Neutrophil (primary cell): ENCODE data around the gene TULP4.

ENCODE experiments used
- H3K27ac ChIP-seq: fragments of 200-600 bp; sonication (generic); 2 replicates; pipeline ENCODE4 v1.5.1; 2016; ENCODE audit warnings: mild to moderate bottlenecking, moderate library complexity
- H3K27me3 ChIP-seq: fragments of 200-600 bp; sonication (generic); 2 replicates; pipeline ENCODE4 v1.6.0; 2016; ENCODE audit warnings: mild to moderate bottlenecking
- H3K36me3 ChIP-seq: fragments of 200-600 bp; sonication (generic); 2 replicates; pipeline ENCODE4 v1.5.1; 2017
- H3K4me1 ChIP-seq, 2 experiments: fragments of 200-600 bp in 1 of 2; sonication (generic) in 1 of 2; 1 replicate in 1 of 2; 2 replicates in 1 of 2; pipeline versions ENCODE4 v1.5.1 to v1.6.1; 2013 to 2016; ENCODE audit warnings: low read depth in 1 of 2, low read length in 1 of 2, mild to moderate bottlenecking in 1 of 2, moderate library complexity in 1 of 2; ENCODE audit not compliant: control insufficient read depth in 1 of 2, insufficient read depth in 1 of 2
- H3K4me3 ChIP-seq, 2 experiments: fragments of 200-600 bp in 1 of 2; sonication (generic) in 1 of 2; 1 replicate in 1 of 2; 2 replicates in 1 of 2; pipeline ENCODE4 v1.5.1; 2013 to 2016; ENCODE audit warnings: low read depth in 1 of 2, low read length in 1 of 2, mild to moderate bottlenecking in 1 of 2, moderate library complexity in 1 of 2
- H3K9me3 ChIP-seq: fragments of 200-600 bp; sonication (generic); 2 replicates; pipeline ENCODE4 v1.5.1; 2016
- TF ChIP-seq, protein P1 (sequence below): fragments of 200-600 bp; sonication (generic); IDR thresholded peaks from 2 replicates; pipeline ENCODE4 v1.5.1; 2016; ENCODE audit warnings: antibody characterized with exemption

TULP4 gene

DNA sequence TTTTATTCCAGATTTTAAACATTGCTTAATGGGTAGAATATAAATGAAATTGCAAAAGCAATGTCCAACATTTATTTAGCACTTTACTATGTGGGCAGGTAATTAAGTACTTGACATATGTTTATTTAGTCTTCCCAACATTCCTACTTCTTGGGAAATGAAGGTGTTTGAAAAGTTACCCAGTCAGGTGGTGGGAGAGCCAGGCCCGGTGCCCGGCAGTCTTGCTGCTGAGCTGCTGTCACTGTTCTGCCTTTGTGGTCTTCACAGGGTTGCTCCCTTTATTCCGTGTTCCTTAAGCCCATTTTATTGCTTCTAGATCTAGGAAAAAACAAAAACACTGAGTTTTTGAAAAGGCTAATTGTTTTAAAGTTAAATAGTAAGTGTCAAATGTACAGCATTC is 42.6 kb upstream of the TULP4 start:
- H3K9me3 ChIP-seq = no peaks in the 10 kb centered on the region
- H3K27ac ChIP-seq = no peak overlapping the region
- TF ChIP-seq, protein P1, sequence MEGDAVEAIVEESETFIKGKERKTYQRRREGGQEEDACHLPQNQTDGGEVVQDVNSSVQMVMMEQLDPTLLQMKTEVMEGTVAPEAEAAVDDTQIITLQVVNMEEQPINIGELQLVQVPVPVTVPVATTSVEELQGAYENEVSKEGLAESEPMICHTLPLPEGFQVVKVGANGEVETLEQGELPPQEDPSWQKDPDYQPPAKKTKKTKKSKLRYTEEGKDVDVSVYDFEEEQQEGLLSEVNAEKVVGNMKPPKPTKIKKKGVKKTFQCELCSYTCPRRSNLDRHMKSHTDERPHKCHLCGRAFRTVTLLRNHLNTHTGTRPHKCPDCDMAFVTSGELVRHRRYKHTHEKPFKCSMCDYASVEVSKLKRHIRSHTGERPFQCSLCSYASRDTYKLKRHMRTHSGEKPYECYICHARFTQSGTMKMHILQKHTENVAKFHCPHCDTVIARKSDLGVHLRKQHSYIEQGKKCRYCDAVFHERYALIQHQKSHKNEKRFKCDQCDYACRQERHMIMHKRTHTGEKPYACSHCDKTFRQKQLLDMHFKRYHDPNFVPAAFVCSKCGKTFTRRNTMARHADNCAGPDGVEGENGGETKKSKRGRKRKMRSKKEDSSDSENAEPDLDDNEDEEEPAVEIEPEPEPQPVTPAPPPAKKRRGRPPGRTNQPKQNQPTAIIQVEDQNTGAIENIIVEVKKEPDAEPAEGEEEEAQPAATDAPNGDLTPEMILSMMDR = no peak
- H3K4me3 ChIP-seq = no peak overlapping the region
- H3K27me3 ChIP-seq = no peaks in the 10 kb centered on the region
- no peaks in the 10 kb centered on the region for H3K4me1 ChIP-seq
- H3K36me3 ChIP-seq = no peaks in the 10 kb centered on the region

DNA sequence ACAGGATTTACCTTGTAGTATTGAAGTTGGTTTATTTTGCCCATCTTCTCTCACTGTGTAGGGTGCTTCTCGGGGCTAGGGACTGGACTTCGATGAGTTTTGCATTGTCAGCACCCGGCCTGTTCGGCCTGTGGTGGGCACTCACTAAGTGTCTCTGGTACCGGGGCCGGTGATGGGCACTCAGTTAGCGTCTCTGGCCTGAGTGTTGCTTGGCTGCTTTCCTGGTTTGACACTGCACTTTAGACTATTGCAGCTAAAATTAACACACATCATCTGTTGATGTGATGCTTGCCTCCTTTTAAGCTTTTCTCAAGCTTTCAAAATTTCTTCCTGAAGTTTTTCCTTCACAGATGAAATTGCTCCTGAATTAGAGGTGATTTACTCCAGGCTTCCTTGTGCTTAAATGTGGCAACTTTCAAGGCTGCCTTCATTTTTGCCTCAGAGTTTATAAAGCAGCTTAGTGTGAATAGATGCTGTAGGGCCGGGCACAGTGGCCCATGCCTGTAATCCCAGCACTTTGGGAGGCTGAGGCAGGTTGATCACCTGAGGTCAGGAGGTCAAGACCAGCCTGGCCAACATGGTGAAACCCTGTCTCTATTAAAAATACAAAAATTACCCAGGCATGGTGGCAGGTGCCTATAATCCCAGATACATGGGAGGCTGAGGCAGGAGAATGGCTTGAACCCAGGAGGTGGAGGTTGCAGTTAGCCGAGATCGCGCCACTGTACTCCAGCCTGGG is 41.7 kb upstream of the TULP4 start:
- TF ChIP-seq, protein P1 = no peak
- no peaks in the 10 kb centered on the region for H3K36me3 ChIP-seq
- H3K9me3 ChIP-seq = no peaks in the 10 kb centered on the region
- H3K27ac ChIP-seq = no peak overlapping the region
- H3K4me1 ChIP-seq = no peaks in the 10 kb centered on the region
- no peaks in the 10 kb centered on the region for H3K27me3 ChIP-seq
- H3K4me3 ChIP-seq = no peak overlapping the region

DNA sequence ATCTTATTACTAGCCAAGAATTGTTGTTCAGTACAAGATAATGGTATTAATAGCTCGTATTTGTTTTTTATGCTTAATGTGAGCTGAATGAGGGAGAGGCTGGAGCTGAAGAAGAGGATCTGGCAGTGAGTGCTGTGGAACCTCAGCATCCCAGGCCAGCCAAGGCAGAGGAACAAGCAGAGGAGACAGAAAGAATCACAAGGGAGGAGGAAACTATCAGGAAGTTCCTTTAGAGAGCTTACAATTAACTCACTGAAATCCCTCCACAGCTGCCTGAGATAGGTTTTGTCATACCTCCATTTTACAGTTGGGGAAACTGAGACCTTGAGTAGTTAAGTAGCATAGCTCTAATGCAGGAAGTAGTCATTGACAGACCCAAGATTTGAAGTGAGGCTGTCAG is 39.9 kb upstream of the TULP4 start:
- no peaks in the 10 kb centered on the region for H3K4me1 ChIP-seq
- H3K4me3 ChIP-seq = no peak overlapping the region
- no peak overlapping the region for H3K27ac ChIP-seq
- H3K9me3 ChIP-seq = no peaks in the 10 kb centered on the region
- H3K27me3 ChIP-seq = no peaks in the 10 kb centered on the region
- TF ChIP-seq, protein P1 = no peak
- H3K36me3 ChIP-seq = no peaks in the 10 kb centered on the region

DNA sequence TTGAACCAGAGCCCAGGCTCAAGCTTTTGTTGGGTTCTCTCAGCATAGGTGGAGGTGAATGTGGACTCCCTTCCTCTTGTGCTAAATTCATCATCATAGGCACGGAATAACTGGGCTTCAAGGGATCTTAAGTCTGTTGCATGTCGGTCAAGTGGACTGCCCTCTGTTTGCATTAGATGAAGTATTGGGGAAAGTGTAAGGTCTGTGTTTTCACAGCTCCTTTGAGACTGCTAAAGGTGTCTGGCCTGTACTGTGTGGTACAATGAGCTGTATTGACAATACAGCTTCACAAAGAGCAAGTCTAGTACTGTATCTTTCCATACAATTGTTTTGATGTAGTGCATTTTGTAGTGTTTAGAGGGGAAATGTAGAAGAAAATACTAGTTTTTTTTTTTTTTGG is 34.3 kb upstream of the TULP4 start:
- Histone ChIP-seq H3K9me3 (no peaks in the 10 kb centered on the region), H3K27ac (no peak overlapping the region), H3K4me1 (no peaks in the 10 kb centered on the region), H3K36me3 (no peaks in the 10 kb centered on the region), H3K4me3 (no peak overlapping the region), H3K27me3 (no peaks in the 10 kb centered on the region)
- TF ChIP-seq, protein P1 = no peak

DNA sequence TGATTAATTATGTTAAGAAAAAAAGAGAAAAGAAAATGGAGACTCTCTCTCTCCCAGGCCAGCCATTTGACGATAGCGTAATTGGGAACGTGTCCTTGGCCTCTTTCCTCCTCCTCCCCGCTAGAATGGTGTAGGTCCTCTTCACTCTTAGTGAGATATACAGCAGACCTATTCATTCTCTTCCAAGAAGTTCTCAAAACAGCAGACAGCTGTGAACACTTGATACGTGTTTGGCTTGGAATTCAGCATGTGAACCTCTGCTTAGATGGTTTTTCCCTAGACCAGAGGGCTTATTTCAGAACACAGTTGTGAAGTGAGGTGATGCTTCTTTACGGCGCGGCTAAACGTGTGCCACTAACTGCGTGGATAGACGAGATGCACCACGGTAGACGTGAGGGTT is 32.6 kb upstream of the TULP4 start:
- Histone ChIP-seq H3K27ac (no peak overlapping the region), H3K36me3 (no peaks in the 10 kb centered on the region), H3K27me3 (no peaks in the 10 kb centered on the region), H3K4me1 (no peaks in the 10 kb centered on the region), H3K4me3 (no peak overlapping the region), H3K9me3 (no peaks in the 10 kb centered on the region)
- TF ChIP-seq, protein P1 = no peak
